Skeletal muscle tissue (tissue), 4 donors: ENCODE data around the gene SLC22A12. TPM values are rescaled to one million over a fixed set of nuclear protein-coding genes. Genes with fewer than 3 reads are reported as not detected.

Experiments
- H3K27ac ChIP-seq: one replicate; pipeline ENCODE4 v1.7.0; 2013; ENCODE audit warnings: mild to moderate bottlenecking, low read depth, low read length, inconsistent platforms
- H3K27me3 ChIP-seq, 3 donors: one replicate each; pipeline ENCODE4 v1.7.0; 2013; ENCODE audit warnings: low read length in 3 of 3; ENCODE audit not compliant: control insufficient read depth in 3 of 3, insufficient read depth in 3 of 3
- H3K36me3 ChIP-seq, 3 donors: one replicate each; pipeline ENCODE4 v1.7.0; 2013; ENCODE audit warnings: low read length in 3 of 3; ENCODE audit not compliant: control insufficient read depth in 3 of 3, insufficient read depth in 3 of 3
- H3K4me1 ChIP-seq, 3 donors: one replicate each; pipeline ENCODE4 v1.7.0; 2013; ENCODE audit warnings: low read length in 3 of 3, mild to moderate bottlenecking in 3 of 3; ENCODE audit not compliant: control insufficient read depth in 3 of 3, insufficient read depth in 3 of 3
- H3K4me3 ChIP-seq, 3 donors: one replicate each; pipeline ENCODE4 v1.7.0; 2013; ENCODE audit warnings: low read length in 3 of 3
- H3K9ac ChIP-seq, 3 donors: one replicate each; pipeline ENCODE4 v1.7.0; 2013; ENCODE audit warnings: low read length in 3 of 3, mild to moderate bottlenecking in 3 of 3, moderate library complexity in 2 of 3, low read depth in 1 of 3
- H3K9me3 ChIP-seq, 3 donors: one replicate each; pipeline ENCODE4 v1.7.0; 2013; ENCODE audit warnings: low read length in 3 of 3; ENCODE audit not compliant: control insufficient read depth in 3 of 3
- total RNA-seq: library from RNA; depleted of rRNA; stranded (reverse); fragments of >200 nt; gene quantifications from one replicate; pipeline ENCODE4 v1.2.3, GENCODE V29; 2014
- donor health status: Osteomylitis.

Gene SLC22A12
- total RNA-seq, 1 donor from 2014 or later = not detected

DNA sequence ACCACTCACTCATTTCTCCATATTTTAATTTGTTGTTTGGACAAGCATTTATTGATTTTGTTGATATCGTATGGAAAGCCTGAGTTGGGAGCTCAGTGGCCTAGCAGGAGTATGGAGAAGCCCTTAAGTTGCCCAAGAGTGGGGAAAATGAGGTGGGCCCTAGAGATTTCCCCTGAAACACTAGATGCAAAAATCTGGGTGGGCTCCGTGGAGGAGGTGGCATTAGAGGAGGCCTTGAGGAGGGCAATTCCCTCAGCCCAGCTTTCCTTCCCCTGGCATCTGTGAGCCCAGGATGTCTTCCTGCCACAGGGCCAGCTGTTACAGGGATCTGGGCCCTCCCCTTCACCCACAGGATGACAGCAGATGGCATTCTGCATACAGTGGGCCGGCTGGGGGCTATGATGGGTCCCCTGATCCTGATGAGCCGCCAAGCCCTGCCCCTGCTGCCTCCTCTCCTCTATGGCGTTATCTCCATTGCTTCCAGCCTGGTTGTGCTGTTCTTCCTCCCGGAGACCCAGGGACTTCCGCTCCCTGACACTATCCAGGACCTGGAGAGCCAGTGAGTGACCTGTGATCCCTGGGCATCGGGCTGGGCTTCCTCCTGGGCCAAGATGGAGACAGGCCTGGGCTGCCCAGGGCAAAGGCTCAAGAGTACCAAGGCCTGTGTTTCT, 21.6 kb upstream of the SLC22A12 start:
- no peaks in the 10 kb centered on the region for H3K36me3 ChIP-seq
- H3K9me3 ChIP-seq = no peaks in the 10 kb centered on the region
- no peak overlapping the region for H3K27ac ChIP-seq
- H3K4me3 ChIP-seq = no peak overlapping the region
- peaks cover 0 to 3% (median 0%) of the 10 kb centered on the region in 3 donors for H3K4me1 ChIP-seq
- peaks cover 0 to 5% (median 0%) of the 10 kb centered on the region in 3 donors for H3K27me3 ChIP-seq
- no peak overlapping the region for H3K9ac ChIP-seq

- peaks cover 0 to 5% (median 0%) of the 10 kb centered on the region in 3 donors for H3K27me3 ChIP-seq
- no peak overlapping the region for H3K9ac ChIP-seq
- H3K4me3 ChIP-seq = no peak overlapping the region
- no peaks in the 10 kb centered on the region for H3K36me3 ChIP-seq
- H3K27ac ChIP-seq = no peak overlapping the region
- peaks cover 0 to 3% (median 0%) of the 10 kb centered on the region in 3 donors for H3K4me1 ChIP-seq
- H3K9me3 ChIP-seq = no peaks in the 10 kb centered on the region
Observed at GRCh38 chr11:64570341-64570740, 20.7 kb upstream of the SLC22A12 start.

- peaks cover 0 to 3% (median 0%) of the 10 kb centered on the region in 3 donors for H3K4me1 ChIP-seq
- no peak overlapping the region for H3K9ac ChIP-seq
- H3K27me3 ChIP-seq = peaks cover 0 to 5% (median 0%) of the 10 kb centered on the region in 3 donors
- H3K27ac ChIP-seq = no peak overlapping the region
- no peak overlapping the region for H3K4me3 ChIP-seq
- H3K9me3 ChIP-seq = no peaks in the 10 kb centered on the region
- H3K36me3 ChIP-seq = no peaks in the 10 kb centered on the region
Observed at GRCh38 chr11:64571050-64571409, 20.0 kb upstream of the SLC22A12 start.

DNA sequence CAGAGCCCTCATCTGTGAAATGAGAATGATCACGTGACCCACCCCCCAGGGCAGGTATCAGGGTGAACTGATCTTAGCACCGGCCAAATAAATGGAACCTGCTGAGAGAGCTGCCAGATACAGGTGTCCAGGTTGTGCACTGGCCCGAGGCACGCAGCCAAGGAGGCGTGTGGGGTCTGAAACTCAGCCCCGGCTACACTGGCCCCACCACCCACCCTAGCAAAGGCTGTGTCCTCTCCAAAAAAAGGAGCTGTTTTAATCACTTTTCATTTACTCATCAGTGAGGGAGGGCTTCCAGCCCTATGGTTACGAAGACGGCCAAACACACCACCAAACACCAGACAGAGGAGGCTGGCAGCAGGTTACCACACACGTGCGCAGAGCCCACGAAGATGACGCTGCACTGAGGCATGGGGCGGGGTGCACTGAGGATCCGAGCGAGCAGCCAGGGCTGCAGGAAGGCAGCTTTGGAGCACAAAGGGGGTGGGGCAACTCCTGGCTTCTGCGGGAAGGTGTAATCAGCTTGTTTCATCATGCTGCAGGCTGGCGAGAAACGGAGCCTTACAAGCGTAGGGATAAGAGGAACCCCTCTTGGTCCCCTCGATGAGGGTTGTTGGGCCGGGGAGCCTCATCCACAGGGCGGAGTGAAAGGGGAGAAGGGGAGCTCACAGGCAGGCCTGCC, 19.5 kb upstream of the SLC22A12 start:
- peaks cover 0 to 3% (median 0%) of the 10 kb centered on the region in 3 donors for H3K4me1 ChIP-seq
- no peak overlapping the region for H3K27ac ChIP-seq
- H3K4me3 ChIP-seq = no peak overlapping the region
- H3K27me3 ChIP-seq = peaks cover 0 to 5% (median 0%) of the 10 kb centered on the region in 3 donors
- H3K9ac ChIP-seq = no peak overlapping the region
- no peaks in the 10 kb centered on the region for H3K36me3 ChIP-seq
- no peaks in the 10 kb centered on the region for H3K9me3 ChIP-seq

DNA sequence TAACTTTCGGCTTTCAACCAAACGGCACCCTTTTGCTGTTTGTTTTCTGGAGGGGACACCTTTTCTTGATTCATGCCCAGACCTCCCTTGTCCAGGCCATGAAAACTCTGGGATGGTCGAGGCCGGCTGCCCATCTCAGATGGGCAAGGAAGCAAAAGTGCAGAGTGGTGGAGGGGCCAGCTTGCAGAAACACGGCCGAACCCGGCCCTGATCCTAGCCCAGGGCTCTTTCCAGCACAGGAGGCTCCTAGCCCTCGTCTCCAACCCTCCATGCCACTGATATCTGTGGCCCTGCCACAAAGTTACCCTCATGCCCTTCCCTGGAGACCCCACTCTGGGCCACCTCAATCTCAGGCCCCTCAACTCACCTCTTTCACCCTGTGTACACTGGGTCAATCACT, 18.9 kb upstream of the SLC22A12 start:
- no peak overlapping the region for H3K9ac ChIP-seq
- H3K36me3 ChIP-seq = no peaks in the 10 kb centered on the region
- no peaks in the 10 kb centered on the region for H3K9me3 ChIP-seq
- no peak overlapping the region for H3K4me3 ChIP-seq
- peaks cover 0 to 5% (median 0%) of the 10 kb centered on the region in 3 donors for H3K27me3 ChIP-seq
- H3K4me1 ChIP-seq = no peaks in the 10 kb centered on the region
- H3K27ac ChIP-seq = no peak overlapping the region

DNA sequence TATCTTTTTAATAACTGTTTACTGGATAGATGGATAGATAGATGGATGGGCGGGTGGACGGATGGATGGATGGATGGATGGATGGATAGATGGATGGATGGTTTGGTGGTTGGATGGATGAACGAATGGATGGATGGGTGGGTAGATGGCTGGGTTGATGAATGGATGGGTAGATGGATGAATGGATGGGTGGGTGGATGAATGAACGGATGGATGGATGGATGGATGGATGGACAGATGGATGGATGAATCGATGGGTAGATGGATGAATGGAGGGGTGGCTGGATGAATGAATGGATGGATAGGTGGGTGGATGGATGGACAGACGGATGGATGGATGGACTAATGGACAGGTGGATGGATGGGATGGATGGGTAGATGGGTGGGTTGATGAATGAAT, 13.8 kb upstream of the SLC22A12 start:
- Histone ChIP-seq H3K4me1 (no peaks in the 10 kb centered on the region), H3K9me3 (no peaks in the 10 kb centered on the region), H3K4me3 (no peak overlapping the region), H3K9ac (no peak overlapping the region), H3K27ac (no peak overlapping the region), H3K27me3 (peaks cover 0 to 6% (median 0%) of the 10 kb centered on the region in 3 donors), H3K36me3 (no peaks in the 10 kb centered on the region)

DNA sequence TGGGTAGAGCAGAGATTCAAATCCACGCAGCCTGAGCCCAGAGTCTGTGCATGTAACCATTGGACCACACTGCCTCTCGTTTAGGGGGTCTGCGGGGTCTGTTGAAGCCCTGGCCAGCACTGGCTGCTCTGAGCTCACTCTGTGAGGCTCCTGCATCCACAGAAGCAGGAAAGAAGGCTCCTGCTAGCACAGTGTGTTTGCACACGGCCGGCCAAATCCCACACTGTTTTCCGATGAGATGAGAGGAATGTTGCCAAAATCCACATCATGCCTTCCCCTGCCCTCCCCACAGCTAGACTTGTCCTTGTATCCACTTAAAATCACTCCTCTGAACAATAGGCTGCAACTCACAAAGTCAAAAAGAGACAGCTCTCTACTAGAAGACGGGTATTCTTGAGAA, 10.6 kb upstream of the SLC22A12 start:
- H3K4me1 ChIP-seq = no peaks in the 10 kb centered on the region
- H3K9me3 ChIP-seq = no peaks in the 10 kb centered on the region
- H3K27me3 ChIP-seq = peaks cover 0 to 2% (median 0%) of the 10 kb centered on the region in 3 donors
- H3K36me3 ChIP-seq = no peaks in the 10 kb centered on the region
- no peak overlapping the region for H3K27ac ChIP-seq
- H3K9ac ChIP-seq = no peak overlapping the region
- no peak overlapping the region for H3K4me3 ChIP-seq

DNA sequence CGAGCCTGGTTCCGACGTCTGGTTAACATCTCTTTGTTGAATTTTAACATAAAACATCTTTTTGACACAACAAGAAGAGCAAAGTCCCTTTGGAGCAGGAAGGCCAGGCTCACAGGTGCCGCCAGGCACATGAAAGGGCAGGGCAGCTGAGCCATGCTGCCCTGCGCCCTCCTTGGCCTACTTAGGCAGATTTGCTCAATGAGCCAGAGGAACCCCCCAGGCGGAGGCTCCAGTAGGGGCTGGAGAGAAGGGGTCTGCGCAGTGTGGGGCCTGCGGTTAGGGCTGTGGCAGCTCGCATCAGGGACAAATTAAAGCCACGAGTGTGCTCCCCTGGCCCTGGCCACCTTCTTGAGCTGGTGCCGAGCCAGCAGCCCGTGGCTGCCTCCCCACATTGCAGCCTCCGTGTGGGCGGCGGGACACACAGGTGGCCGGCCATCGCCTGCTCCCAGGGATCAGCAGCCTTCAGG, 9.9 kb upstream of the SLC22A12 start:
- Histone ChIP-seq H3K27ac (no peak overlapping the region), H3K9ac (no peak overlapping the region), H3K27me3 (peaks cover 0 to 2% (median 0%) of the 10 kb centered on the region in 3 donors), H3K36me3 (no peaks in the 10 kb centered on the region), H3K4me3 (no peak overlapping the region), H3K9me3 (no peaks in the 10 kb centered on the region), H3K4me1 (no peaks in the 10 kb centered on the region)

GRCh38 chr11:64582885-64583284, 8.1 kb upstream of the SLC22A12 start:
- H3K9ac ChIP-seq = no peak overlapping the region
- no peaks in the 10 kb centered on the region for H3K36me3 ChIP-seq
- H3K27ac ChIP-seq = no peak overlapping the region
- H3K4me1 ChIP-seq = no peaks in the 10 kb centered on the region
- H3K4me3 ChIP-seq = no peak overlapping the region
- peaks cover 0 to 2% (median 0%) of the 10 kb centered on the region in 3 donors for H3K27me3 ChIP-seq
- no peaks in the 10 kb centered on the region for H3K9me3 ChIP-seq
